MM.1S (cell line): Measurements from ENCODE around the gene PSRC1.

Experiments
- DNase-seq: peaks from one replicate; pipeline ENCODE4 v3.0.0-alpha.2; 2015
- H2AFZ ChIP-seq: fragments of 300-600 bp; sonication (generic); 2 replicates; pipeline ENCODE4 v1.6.0; 2016; ENCODE audit warnings: antibody characterized with exemption, low read length
- H3F3A ChIP-seq: fragments of 300-600 bp; sonication (generic); 2 replicates; pipeline ENCODE4 v1.6.1; 2016; ENCODE audit warnings: mild to moderate bottlenecking, antibody characterized with exemption, low read length, moderate library complexity, mixed read lengths; ENCODE audit not compliant: insufficient read depth
- H3K27ac ChIP-seq: fragments of 300-600 bp; sonication (generic); 2 replicates; pipeline ENCODE4 v1.5.1; 2016; ENCODE audit warnings: mild to moderate bottlenecking, low read length
- H3K27me3 ChIP-seq: fragments of 300-600 bp; sonication (generic); replicated peaks from 2 replicates; pipeline ENCODE4 v1.6.0; 2016; ENCODE audit warnings: low read length; ENCODE audit not compliant: insufficient read depth
- H3K36me3 ChIP-seq: fragments of 300-600 bp; sonication (generic); replicated peaks from 2 replicates; pipeline ENCODE4 v1.6.1; 2016; ENCODE audit warnings: mild to moderate bottlenecking, low read length, mixed read lengths; ENCODE audit not compliant: insufficient read depth
- H3K4me1 ChIP-seq: fragments of 300-600 bp; sonication (generic); 2 replicates; pipeline ENCODE4 v1.6.1; 2016; ENCODE audit warnings: low read length, mixed read lengths
- H3K4me2 ChIP-seq: fragments of 300-600 bp; sonication (generic); 2 replicates; pipeline ENCODE4 v1.6.0; 2016; ENCODE audit warnings: low read depth, low read length
- H3K4me3 ChIP-seq: fragments of 300-600 bp; sonication (generic); 2 replicates; pipeline ENCODE4 v1.5.1; 2016; ENCODE audit warnings: low read length, mixed read lengths
- H3K79me2 ChIP-seq: fragments of 300-600 bp; sonication (generic); 2 replicates; pipeline ENCODE4 v1.6.1; 2016; ENCODE audit warnings: mixed run types, low read length, mixed read lengths
- H3K9ac ChIP-seq: fragments of 300-600 bp; sonication (generic); 2 replicates; pipeline ENCODE4 v1.6.1; 2016; ENCODE audit warnings: low read length, mixed read lengths
- H3K9me2 ChIP-seq: fragments of 300-600 bp; sonication (generic); replicated peaks from 2 replicates; pipeline ENCODE4 v1.6.1; 2016; ENCODE audit warnings: mild to moderate bottlenecking, low read length, mixed read lengths; ENCODE audit not compliant: insufficient read depth
- H3K9me3 ChIP-seq: fragments of 300-600 bp; sonication (generic); replicated peaks from 2 replicates; pipeline ENCODE4 v1.6.1; 2016; ENCODE audit warnings: mild to moderate bottlenecking, low read length, mixed read lengths; ENCODE audit not compliant: insufficient read depth
- H4K20me1 ChIP-seq: fragments of 300-600 bp; sonication (generic); 2 replicates; pipeline ENCODE4 v1.6.1; 2016; ENCODE audit warnings: mild to moderate bottlenecking, low read length, moderate library complexity, mixed read lengths; ENCODE audit not compliant: insufficient read depth
- CTCF ChIP-seq: fragments of 300-600 bp; sonication (generic); IDR thresholded peaks from 2 replicates; pipeline ENCODE4 v1.5.1; 2016; ENCODE audit warnings: antibody characterized with exemption, low read length, mixed read lengths
- EZH2 ChIP-seq: fragments of 300-600 bp; sonication (generic); optimal IDR thresholded peaks from 2 replicates; pipeline ENCODE3; 2017; ENCODE audit warnings: low read depth, mild to moderate bottlenecking, antibody characterized with exemption, low read length, mixed read lengths
- EZH2phosphoT487 ChIP-seq: fragments of 300-600 bp; sonication (generic); IDR thresholded peaks from 2 replicates; pipeline ENCODE4 v1.6.1; 2018; ENCODE audit warnings: antibody characterized with exemption, low read length

Gene PSRC1

DNA sequence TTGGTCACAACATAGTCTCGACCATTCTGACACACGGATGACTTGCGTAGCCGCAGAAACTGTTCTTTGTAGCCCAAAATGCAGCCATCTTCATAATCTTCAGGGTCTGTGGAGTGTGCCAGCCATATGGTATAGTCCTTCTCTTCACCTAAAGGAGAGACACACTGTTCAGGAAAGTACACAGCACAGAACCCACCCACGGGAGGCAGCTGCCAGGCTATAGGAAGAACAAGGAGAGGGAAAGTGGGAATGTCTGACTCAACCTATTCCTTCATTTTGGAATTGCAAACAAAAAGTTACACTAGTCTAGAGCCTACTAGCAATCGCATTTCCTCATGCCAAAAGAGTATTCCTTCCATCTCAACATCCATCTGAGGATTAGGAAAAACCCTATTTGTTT, 40.0 kb upstream of the PSRC1 start:
- Histone ChIP-seq H3K4me1 (no peaks in the 10 kb centered on the region), H3K4me2 (no peak overlapping the region), H3K79me2 (no peaks in the 10 kb centered on the region), H3K9me2 (no peaks in the 10 kb centered on the region), H3K36me3 (no peaks in the 10 kb centered on the region), H3K4me3 (no peak overlapping the region), H4K20me1 (no peaks in the 10 kb centered on the region), H3K27me3 (no peaks in the 10 kb centered on the region), H3F3A (no peaks in the 10 kb centered on the region), H3K27ac (no peak overlapping the region), H3K9me3 (no peaks in the 10 kb centered on the region), H2AFZ (no peak overlapping the region), H3K9ac (no peak overlapping the region)
- TF ChIP-seq EZH2 = no peak
- no peak for TF ChIP-seq CTCF
- no peak for TF ChIP-seq EZH2phosphoT487
- DNase-seq = no peak

DNA sequence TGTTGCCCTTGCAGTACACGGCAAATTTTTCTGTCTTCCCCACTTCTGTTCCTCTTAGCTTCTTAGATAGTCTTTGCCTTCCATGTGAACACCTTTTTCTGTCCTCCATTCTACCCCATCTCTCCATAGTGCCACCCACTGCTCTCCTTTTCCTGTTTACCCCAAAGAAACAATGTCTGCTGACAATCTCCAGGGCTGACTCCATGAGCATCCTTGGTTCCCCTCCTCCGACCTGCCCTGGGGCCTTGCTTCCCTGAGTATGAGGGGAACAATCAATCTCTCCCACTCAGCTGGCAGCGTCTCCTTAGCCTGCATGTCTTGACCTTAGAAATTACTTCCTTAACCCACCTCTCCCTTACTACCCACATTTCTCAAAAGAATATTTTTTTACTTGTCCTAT, 36.2 kb upstream of the PSRC1 start:
- Histone ChIP-seq H3K36me3 (no peaks in the 10 kb centered on the region), H3K9me2 (no peaks in the 10 kb centered on the region), H3K79me2 (no peaks in the 10 kb centered on the region), H3K27ac (no peak overlapping the region), H4K20me1 (no peaks in the 10 kb centered on the region), H3K9ac (no peak overlapping the region), H3K9me3 (no peaks in the 10 kb centered on the region), H3K4me2 (no peak overlapping the region), H3K4me1 (no peaks in the 10 kb centered on the region), H3F3A (no peaks in the 10 kb centered on the region), H3K27me3 (no peaks in the 10 kb centered on the region), H2AFZ (no peak overlapping the region), H3K4me3 (no peak overlapping the region)
- DNase-seq = no peak
- no peak for TF ChIP-seq EZH2

- Histone ChIP-seq H3K9me2 (no peaks in the 10 kb centered on the region), H3F3A (no peaks in the 10 kb centered on the region), H3K4me2 (no peak overlapping the region), H3K4me1 (no peaks in the 10 kb centered on the region), H3K9me3 (no peaks in the 10 kb centered on the region), H3K9ac (no peak overlapping the region), H3K4me3 (no peak overlapping the region), H3K27me3 (no peaks in the 10 kb centered on the region), H3K79me2 (no peaks in the 10 kb centered on the region), H3K36me3 (no peaks in the 10 kb centered on the region), H4K20me1 (no peaks in the 10 kb centered on the region), H3K27ac (no peak overlapping the region), H2AFZ (no peak overlapping the region)
- DNase-seq = no peak
- TF ChIP-seq EZH2 = no peak
- no peak for TF ChIP-seq CTCF
- TF ChIP-seq EZH2phosphoT487 = no peak
These were observed 33.6 kb upstream of the PSRC1 start for GRCh38 chr1:109316506-109316905.

- H3K4me2 ChIP-seq = no peak overlapping the region
- no peak for TF ChIP-seq EZH2
- TF ChIP-seq CTCF = no peak
- no peak for TF ChIP-seq EZH2phosphoT487
- no peaks in the 10 kb centered on the region for H3K79me2 ChIP-seq
- no peak overlapping the region for H3K27ac ChIP-seq
- no peak for DNase-seq
- no peaks in the 10 kb centered on the region for H3K36me3 ChIP-seq
- H3K9me3 ChIP-seq = no peaks in the 10 kb centered on the region
- H3K9ac ChIP-seq = no peak overlapping the region
- H3K4me3 ChIP-seq = no peak overlapping the region
- H3K9me2 ChIP-seq = no peaks in the 10 kb centered on the region
- H3K27me3 ChIP-seq = no peaks in the 10 kb centered on the region
- no peak overlapping the region for H2AFZ ChIP-seq
- H3F3A ChIP-seq = no peaks in the 10 kb centered on the region
- no peaks in the 10 kb centered on the region for H4K20me1 ChIP-seq
- H3K4me1 ChIP-seq = no peaks in the 10 kb centered on the region
These were observed 32.3 kb upstream of the PSRC1 start for GRCh38 chr1:109315288-109315687.
